AG09319 (cell line): ENCODE results near the gene TNFSF12.

Source experiments
- DNase-seq: peaks from one replicate; pipeline ENCODE4 v3.0.0-alpha.2; 2010; ENCODE audit warnings: low read depth; ENCODE audit errors: extremely low read depth
- CTCF ChIP-seq: IDR thresholded peaks from 2 replicates; pipeline ENCODE4 v1.5.1; 2011; ENCODE audit warnings: low read depth, mild to moderate bottlenecking, inconsistent platforms, low read length, moderate library complexity

Gene TNFSF12

GRCh38 chr17:7579001-7579833 lies 30.4 kb downstream of the TNFSF12 start, which contains the start of gene CD68:
Gene CD68 (plus strand): TSS chr17:7579638. CDS start chr17:7579678, 40 bp downstream.
- peak; percentile 60 for DNase-seq
- TF ChIP-seq CTCF = no peak

GRCh38 chr17:7579834-7580603 lies 31.2 kb downstream of the TNFSF12 start:
- no peak for TF ChIP-seq CTCF
- no peak for DNase-seq

- TF ChIP-seq CTCF = no peak
These were observed 32.0 kb downstream of the TNFSF12 start for GRCh38 chr17:7580604-7581575.

GRCh38 chr17:7582396-7583252 lies 33.8 kb downstream of the TNFSF12 start:
- DNase-seq = no peak
- TF ChIP-seq CTCF = no peak

More at GRCh38 chr17:7580604-7581575, 32.0 kb downstream of the TNFSF12 start:
- no peak for DNase-seq

GRCh38 chr17:7583253-7584109 lies 34.6 kb downstream of the TNFSF12 start, which contains the start of gene MPDU1:
Gene MPDU1 (plus strand): TSS chr17:7583852. CDS start chr17:7583863, 11 bp downstream.
- TF ChIP-seq CTCF = no peak
- DNase-seq = peak; percentile 92
